ENCODE data around the gene APLN.

The APLN gene

GRCh38 chrX:129638917-129639316 lies 15.8 kb downstream of the APLN start:
- no peak for DNase-seq

- peak; percentile 78 for DNase-seq
Observed at GRCh38 chrX:129637217-129638109, 17.3 kb downstream of the APLN start.

- DNase-seq, result no peak
Observed at GRCh38 chrX:129636175-129636681, 18.5 kb downstream of the APLN start.

- DNase-seq, result no peak
Observed at GRCh38 chrX:129634541-129634940, 20.2 kb downstream of the APLN start.

GRCh38 chrX:129632443-129632842 lies 22.3 kb downstream of the APLN start:
- no peak for DNase-seq

- no peak for DNase-seq
Observed at GRCh38 chrX:129631849-129632248, 22.9 kb downstream of the APLN start.

- no peak for DNase-seq
Observed at GRCh38 chrX:129629837-129630236, 24.9 kb downstream of the APLN start.

GRCh38 chrX:129626026-129626425 lies 28.7 kb downstream of the APLN start:
- no peak for DNase-seq

GRCh38 chrX:129622757-129623301 lies 31.9 kb downstream of the APLN start:
- DNase-seq, result no peak

- DNase-seq, result no peak
Observed at GRCh38 chrX:129618997-129619396, 35.8 kb downstream of the APLN start.

GRCh38 chrX:129617420-129617819 lies 37.3 kb downstream of the APLN start:
- DNase-seq, result no peak

- no peak for DNase-seq
Observed at GRCh38 chrX:129614481-129615255, 40.1 kb downstream of the APLN start.

GRCh38 chrX:129613596-129613995 lies 41.2 kb downstream of the APLN start:
- DNase-seq, result no peak

- DNase-seq, result no peak
Observed at GRCh38 chrX:129612396-129612795, 42.4 kb downstream of the APLN start.

GRCh38 chrX:129609395-129609794 lies 45.4 kb downstream of the APLN start:
- DNase-seq, result no peak

GRCh38 chrX:129608496-129608895 lies 46.3 kb downstream of the APLN start:
- no peak for DNase-seq

GRCh38 chrX:129606918-129607317 lies 47.8 kb downstream of the APLN start:
- DNase-seq, result peak; percentile 66

GRCh38 chrX:129600981-129601424 lies 53.8 kb downstream of the APLN start:
- peak; percentile 32 for DNase-seq

- no peak for DNase-seq
Observed at GRCh38 chrX:129599996-129600395, 54.8 kb downstream of the APLN start.

GRCh38 chrX:129599499-129599898 lies 55.3 kb downstream of the APLN start:
- DNase-seq, result no peak

GRCh38 chrX:129597905-129598304 lies 56.9 kb downstream of the APLN start:
- DNase-seq, result no peak

GRCh38 chrX:129596077-129596476 lies 58.7 kb downstream of the APLN start:
- no peak for DNase-seq
